Astrocyte of the spinal cord (primary cell): Measurements from ENCODE around the gene SLC22A12.

Experiments
- DNase-seq: peaks from one replicate; pipeline ENCODE4 v3.0.0; 2011; ENCODE audit warnings: low read depth, low spot score
- H3K4me3 ChIP-seq: 2 replicates; pipeline ENCODE4 v1.5.1; 2011; ENCODE audit warnings: low read depth, mild to moderate bottlenecking, low read length, moderate library complexity
- in situ Hi-C: cut with HindIII; loops from 2 replicates; pipeline ENCODE4 v1.10.0; 2017; ENCODE audit warnings: low sequenced_read_pairs
- TF ChIP-seq, protein P1 (sequence below): IDR thresholded peaks from 2 replicates; pipeline ENCODE4 v1.5.1; 2012; ENCODE audit warnings: low read depth, mild to moderate bottlenecking, low read length, inconsistent platforms

The SLC22A12 gene

DNA sequence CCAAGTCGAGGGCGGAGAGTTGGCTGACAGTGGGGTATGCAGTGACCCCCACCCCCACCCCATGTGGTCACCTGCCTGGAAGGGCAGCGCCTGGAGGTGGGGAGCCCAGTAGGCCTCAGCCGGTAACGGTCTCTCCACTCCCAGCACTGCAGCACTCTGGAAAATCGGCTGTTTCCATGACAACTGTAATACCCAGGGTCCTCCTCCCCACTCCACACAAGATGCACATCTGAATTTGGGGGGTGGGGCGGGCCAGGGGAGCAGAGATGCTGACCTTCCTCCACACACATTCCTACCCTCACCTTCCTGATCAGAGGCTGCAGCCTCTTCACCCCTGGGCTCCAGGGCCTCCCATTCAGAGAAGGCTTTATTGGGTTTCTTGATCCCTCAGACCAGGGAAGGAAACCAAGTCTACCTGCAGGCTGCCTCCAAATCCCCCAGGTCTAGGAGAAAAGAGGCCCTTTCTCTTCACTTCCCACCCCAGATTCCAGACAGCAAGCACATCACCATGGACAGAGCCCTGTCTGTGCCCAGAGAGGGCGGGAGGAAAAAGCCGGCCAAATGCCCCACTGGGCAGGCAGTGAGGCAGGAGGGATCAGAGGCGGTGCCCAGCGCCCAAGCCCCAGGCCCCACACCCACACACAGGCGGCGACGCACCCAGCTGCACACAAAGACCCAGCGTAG, 46.5 kb downstream of the SLC22A12 start:
- TF ChIP-seq, protein P1, sequence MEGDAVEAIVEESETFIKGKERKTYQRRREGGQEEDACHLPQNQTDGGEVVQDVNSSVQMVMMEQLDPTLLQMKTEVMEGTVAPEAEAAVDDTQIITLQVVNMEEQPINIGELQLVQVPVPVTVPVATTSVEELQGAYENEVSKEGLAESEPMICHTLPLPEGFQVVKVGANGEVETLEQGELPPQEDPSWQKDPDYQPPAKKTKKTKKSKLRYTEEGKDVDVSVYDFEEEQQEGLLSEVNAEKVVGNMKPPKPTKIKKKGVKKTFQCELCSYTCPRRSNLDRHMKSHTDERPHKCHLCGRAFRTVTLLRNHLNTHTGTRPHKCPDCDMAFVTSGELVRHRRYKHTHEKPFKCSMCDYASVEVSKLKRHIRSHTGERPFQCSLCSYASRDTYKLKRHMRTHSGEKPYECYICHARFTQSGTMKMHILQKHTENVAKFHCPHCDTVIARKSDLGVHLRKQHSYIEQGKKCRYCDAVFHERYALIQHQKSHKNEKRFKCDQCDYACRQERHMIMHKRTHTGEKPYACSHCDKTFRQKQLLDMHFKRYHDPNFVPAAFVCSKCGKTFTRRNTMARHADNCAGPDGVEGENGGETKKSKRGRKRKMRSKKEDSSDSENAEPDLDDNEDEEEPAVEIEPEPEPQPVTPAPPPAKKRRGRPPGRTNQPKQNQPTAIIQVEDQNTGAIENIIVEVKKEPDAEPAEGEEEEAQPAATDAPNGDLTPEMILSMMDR = no peak
- no peak for DNase-seq
- no peak overlapping the region for H3K4me3 ChIP-seq
- in situ Hi-C loops = no loop called here

GRCh38 chr11:64638018-64638665, 47.1 kb downstream of the SLC22A12 start:
- no peak overlapping the region for H3K4me3 ChIP-seq
- TF ChIP-seq, protein P1 = no peak
- in situ Hi-C loops = no loop called here

DNA sequence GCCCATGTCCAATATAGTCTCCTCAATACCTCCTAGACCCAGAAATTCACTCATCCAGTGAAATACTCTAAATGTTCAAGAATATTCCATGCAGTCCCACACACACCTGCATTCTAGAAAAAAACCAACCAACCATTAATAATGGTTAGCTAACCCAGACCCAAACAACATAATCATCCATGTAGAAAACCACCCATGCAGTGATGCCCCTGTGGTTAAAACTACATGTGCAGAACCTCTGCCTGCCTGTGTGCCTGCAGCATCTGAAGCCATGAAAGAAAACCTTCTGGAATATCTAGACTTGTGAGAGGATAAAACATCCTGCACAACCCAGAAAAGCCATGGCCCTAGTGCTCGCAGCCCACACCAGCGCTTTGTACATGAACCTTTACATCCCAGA, 47.8 kb downstream of the SLC22A12 start:
- DNase-seq = no peak
- in situ Hi-C loops = no loop called here
- TF ChIP-seq, protein P1 = no peak
- H3K4me3 ChIP-seq = no peak overlapping the region

More at GRCh38 chr11:64638018-64638665, 47.1 kb downstream of the SLC22A12 start:
- no peak for DNase-seq

DNA sequence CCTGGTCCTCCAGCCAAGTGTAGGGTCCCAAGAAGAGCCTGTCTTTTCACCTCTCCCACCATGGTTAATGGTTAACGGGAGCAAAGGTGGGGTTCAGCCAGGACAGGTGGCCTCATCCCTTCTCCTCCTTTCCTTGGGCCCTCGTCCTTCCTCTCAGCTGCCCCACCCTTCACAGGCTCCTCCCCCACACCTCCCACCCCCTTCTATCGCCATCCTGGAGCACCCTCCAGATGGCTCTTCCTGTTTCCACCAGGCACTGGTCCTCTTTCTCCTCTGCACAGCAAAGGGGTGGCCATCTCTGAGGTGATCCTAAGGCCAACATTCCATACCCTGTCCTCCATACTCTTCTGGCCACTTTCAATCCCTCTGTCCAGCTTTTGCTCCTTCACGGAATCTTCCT, 48.9 kb downstream of the SLC22A12 start:
- H3K4me3 ChIP-seq = no peak overlapping the region
- in situ Hi-C loops = no loop called here
- TF ChIP-seq, protein P1 = no peak
- no peak for DNase-seq

GRCh38 chr11:64641596-64642417, 50.8 kb downstream of the SLC22A12 start:
- H3K4me3 ChIP-seq = no peak overlapping the region
- TF ChIP-seq, protein P1 = no peak
- no peak for DNase-seq
- in situ Hi-C loops = no loop called here

- in situ Hi-C loops = no loop called here
- TF ChIP-seq, protein P1 = no peak
- no peak overlapping the region for H3K4me3 ChIP-seq
- no peak for DNase-seq
Measured at GRCh38 chr11:64642418-64642735, 51.4 kb downstream of the SLC22A12 start.
